ENCODE results near the gene RARRES2.
"Not testable (repeated sequence)": the region's sequence is repeated elsewhere in the genome, so short reads cannot be mapped to it uniquely, and the experiment has no call there.

The RARRES2 gene

GRCh38 chr7:150313870-150314269, 27.6 kb downstream of the RARRES2 start:
- DNase-seq, result no peak

GRCh38 chr7:150313367-150313809, 28.0 kb downstream of the RARRES2 start:
- DNase-seq, result peak; percentile 25

GRCh38 chr7:150312649-150313366, 28.6 kb downstream of the RARRES2 start:
- peak; percentile 23 for DNase-seq

- no peak for DNase-seq
These were observed 29.7 kb downstream of the RARRES2 start for GRCh38 chr7:150311711-150312110.

GRCh38 chr7:150311146-150311545, 30.3 kb downstream of the RARRES2 start:
- no peak for DNase-seq

- DNase-seq, result no peak
These were observed 32.9 kb downstream of the RARRES2 start for GRCh38 chr7:150308575-150308974.

GRCh38 chr7:150307904-150308303, 33.5 kb downstream of the RARRES2 start:
- no peak for DNase-seq

GRCh38 chr7:150307129-150307528, 34.3 kb downstream of the RARRES2 start:
- no peak for DNase-seq

GRCh38 chr7:150306377-150306776, 35.1 kb downstream of the RARRES2 start:
- DNase-seq, result not testable (repeated sequence)

- not testable (repeated sequence) for DNase-seq
These were observed 35.5 kb downstream of the RARRES2 start for GRCh38 chr7:150305903-150306284.

- not testable (repeated sequence) for DNase-seq
These were observed 36.0 kb downstream of the RARRES2 start for GRCh38 chr7:150305259-150305902.

- DNase-seq, result not testable (repeated sequence)
These were observed 36.8 kb downstream of the RARRES2 start for GRCh38 chr7:150304499-150305258.

- DNase-seq, result not testable (repeated sequence)
These were observed 38.5 kb downstream of the RARRES2 start for GRCh38 chr7:150302908-150303310.

- DNase-seq, result not testable (repeated sequence)
These were observed 43.5 kb downstream of the RARRES2 start for GRCh38 chr7:150297978-150298377.

- DNase-seq, result not testable (repeated sequence)
These were observed 44.6 kb downstream of the RARRES2 start for GRCh38 chr7:150296802-150297201.

GRCh38 chr7:150295614-150296013, 45.8 kb downstream of the RARRES2 start:
- not testable (repeated sequence) for DNase-seq

- DNase-seq, result not testable (repeated sequence)
These were observed 46.4 kb downstream of the RARRES2 start for GRCh38 chr7:150295027-150295426.

GRCh38 chr7:150290317-150290716, 51.1 kb downstream of the RARRES2 start:
- not testable (repeated sequence) for DNase-seq

GRCh38 chr7:150288816-150289215, 52.6 kb downstream of the RARRES2 start:
- DNase-seq, result not testable (repeated sequence)
